Measurements from ENCODE around the gene LGALS8.
A peak's percentile ranks its signal among the peaks of the same experiment; 100 is the strongest.

Gene LGALS8

DNA sequence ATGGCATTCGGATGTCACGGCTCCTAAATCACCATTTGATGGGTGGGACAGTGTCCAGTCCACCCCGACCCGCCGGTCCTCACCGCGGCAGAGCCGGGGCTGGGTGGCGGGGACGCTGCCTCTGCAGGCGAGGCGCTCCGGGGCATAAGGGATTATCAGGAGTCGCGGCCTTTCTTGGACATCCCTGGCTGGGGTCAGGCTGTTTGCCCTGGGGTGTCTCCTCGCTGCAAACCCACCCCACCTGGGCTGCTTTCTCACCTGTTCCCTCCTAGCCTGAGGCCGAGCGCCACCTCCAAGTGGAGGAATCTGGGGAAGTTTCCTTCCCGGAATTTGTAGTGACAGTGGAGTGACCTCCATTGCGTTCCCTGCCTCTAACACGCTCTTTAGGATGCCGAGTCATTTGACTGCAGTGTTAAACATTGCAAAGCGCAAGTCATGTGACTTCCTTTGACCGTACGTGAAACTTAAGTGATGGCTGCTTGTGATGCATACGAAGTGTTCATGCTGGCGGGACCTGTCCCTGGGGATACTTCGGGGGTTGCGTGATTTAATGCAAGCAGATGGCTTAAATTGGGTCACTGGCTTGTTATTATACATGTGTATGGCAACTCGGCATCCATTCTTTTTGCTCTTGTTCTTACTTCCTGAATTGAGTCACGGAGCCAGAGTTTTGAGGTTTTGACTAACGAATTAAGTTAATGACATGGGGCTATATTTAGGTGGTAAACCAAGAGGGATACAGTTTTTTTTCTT is 536 bp downstream of the LGALS8 start:
- Histone ChIP-seq H3K4me1 (ENCODE audit: control insufficient read depth, insufficient read depth, low read length) (no peaks in the 10 kb centered on the region), H3K36me3 (ENCODE audit: control insufficient read depth, insufficient read depth, low read length) (no peaks in the 10 kb centered on the region), H3K9me3 (ENCODE audit: control insufficient read depth, low read length) (no peaks in the 10 kb centered on the region), H3K27ac (ENCODE audit: insufficient read depth, low read depth, low read length, poor library complexity, severe bottlenecking) (no peak overlapping the region), H3K4me3 (ENCODE audit: insufficient read depth, low read depth, low read length) (peak overlapping the region; percentile 72), H3K27me3 (ENCODE audit: control insufficient read depth, insufficient read depth, low read length, poor library complexity, severe bottlenecking) (peaks cover 26% of the 10 kb centered on the region)
- 4% methylated on average over 32 of the region's 32 CpGs for WGBS, 2 experiments

DNA sequence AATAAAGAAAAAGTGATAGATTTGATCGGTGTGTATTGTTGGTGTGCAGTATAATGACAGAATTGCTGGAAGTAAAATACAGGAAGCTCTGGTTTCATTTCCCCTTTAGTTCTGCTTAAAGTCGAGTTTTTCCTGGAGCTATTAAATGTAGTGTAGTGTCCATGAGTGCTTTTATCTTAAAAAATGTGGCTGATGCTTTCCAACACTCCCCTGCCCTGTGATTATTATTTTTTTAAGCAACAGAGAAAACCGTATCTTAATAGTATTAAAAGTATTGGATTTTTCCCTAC is 1.1 kb downstream of the LGALS8 start:
- Histone ChIP-seq H3K4me3 (ENCODE audit: insufficient read depth, low read depth, low read length) (peak overlapping the region; percentile 72), H3K9me3 (ENCODE audit: control insufficient read depth, low read length) (no peaks in the 10 kb centered on the region), H3K27me3 (ENCODE audit: control insufficient read depth, insufficient read depth, low read length, poor library complexity, severe bottlenecking) (peaks cover 26% of the 10 kb centered on the region), H3K36me3 (ENCODE audit: control insufficient read depth, insufficient read depth, low read length) (no peaks in the 10 kb centered on the region), H3K27ac (ENCODE audit: insufficient read depth, low read depth, low read length, poor library complexity, severe bottlenecking) (no peak overlapping the region), H3K4me1 (ENCODE audit: control insufficient read depth, insufficient read depth, low read length) (no peaks in the 10 kb centered on the region)
- 82 to 83% methylated on average over 2 of the region's 3 CpGs for WGBS, 2 experiments

DNA sequence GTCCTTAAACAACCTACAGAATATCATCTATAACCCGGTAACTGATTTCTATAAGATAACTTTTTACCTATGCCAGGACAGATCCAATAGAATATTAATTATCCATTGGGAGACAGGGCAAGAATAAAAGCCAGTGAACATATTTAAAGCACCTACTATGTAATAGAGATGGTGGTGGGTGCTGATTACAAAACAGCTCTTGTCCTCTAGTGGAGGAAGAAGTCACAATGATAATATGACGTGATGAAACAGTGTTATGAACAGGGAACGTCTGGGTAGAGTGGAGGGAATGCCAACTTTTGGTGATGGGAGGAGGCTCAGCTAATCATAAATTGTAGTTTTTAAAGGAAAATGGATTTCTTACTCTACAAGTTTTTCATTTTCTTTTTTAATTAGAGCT is 2.3 kb downstream of the LGALS8 start:
- WGBS, 2 experiments = 94 to 96% methylated on average over 2 to 3 of the region's 3 CpGs
- no peak overlapping the region for H3K27ac ChIP-seq (ENCODE audit: insufficient read depth, low read depth, low read length, poor library complexity, severe bottlenecking)
- no peak overlapping the region for H3K4me3 ChIP-seq (ENCODE audit: insufficient read depth, low read depth, low read length)
- H3K36me3 ChIP-seq (ENCODE audit: control insufficient read depth, insufficient read depth, low read length) = no peaks in the 10 kb centered on the region
- H3K4me1 ChIP-seq (ENCODE audit: control insufficient read depth, insufficient read depth, low read length) = no peaks in the 10 kb centered on the region
- no peaks in the 10 kb centered on the region for H3K9me3 ChIP-seq (ENCODE audit: control insufficient read depth, low read length)
- peaks cover 26% of the 10 kb centered on the region for H3K27me3 ChIP-seq (ENCODE audit: control insufficient read depth, insufficient read depth, low read length, poor library complexity, severe bottlenecking)

DNA sequence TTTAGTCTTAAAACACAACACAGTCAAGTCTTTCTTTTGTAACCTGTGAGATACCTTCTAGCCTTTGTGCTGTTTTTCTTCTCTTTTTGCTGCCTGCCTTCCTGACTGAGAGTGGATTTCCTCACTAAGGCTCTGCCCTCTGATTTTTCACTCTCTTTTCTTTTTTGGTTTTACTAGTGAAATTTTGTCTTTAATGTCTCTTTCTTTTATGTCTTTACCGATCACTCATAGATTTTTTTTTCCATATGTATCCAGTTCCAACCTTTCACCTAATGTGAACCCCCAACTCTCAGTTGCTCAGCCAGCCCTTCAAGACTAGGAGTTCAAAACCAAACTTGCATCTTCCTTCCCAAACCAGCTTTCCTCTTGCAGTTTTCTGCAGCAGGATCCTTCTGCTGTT is 6.5 kb downstream of the LGALS8 start:
- Histone ChIP-seq H3K4me1 (ENCODE audit: control insufficient read depth, insufficient read depth, low read length) (no peaks in the 10 kb centered on the region), H3K36me3 (ENCODE audit: control insufficient read depth, insufficient read depth, low read length) (no peaks in the 10 kb centered on the region), H3K27me3 (ENCODE audit: control insufficient read depth, insufficient read depth, low read length, poor library complexity, severe bottlenecking) (no peaks in the 10 kb centered on the region), H3K9me3 (ENCODE audit: control insufficient read depth, low read length) (no peaks in the 10 kb centered on the region), H3K27ac (ENCODE audit: insufficient read depth, low read depth, low read length, poor library complexity, severe bottlenecking) (no peak overlapping the region), H3K4me3 (ENCODE audit: insufficient read depth, low read depth, low read length) (no peak overlapping the region)
- WGBS, 2 experiments = 89 to 94% methylated on average over 1 of the region's 1 CpG

DNA sequence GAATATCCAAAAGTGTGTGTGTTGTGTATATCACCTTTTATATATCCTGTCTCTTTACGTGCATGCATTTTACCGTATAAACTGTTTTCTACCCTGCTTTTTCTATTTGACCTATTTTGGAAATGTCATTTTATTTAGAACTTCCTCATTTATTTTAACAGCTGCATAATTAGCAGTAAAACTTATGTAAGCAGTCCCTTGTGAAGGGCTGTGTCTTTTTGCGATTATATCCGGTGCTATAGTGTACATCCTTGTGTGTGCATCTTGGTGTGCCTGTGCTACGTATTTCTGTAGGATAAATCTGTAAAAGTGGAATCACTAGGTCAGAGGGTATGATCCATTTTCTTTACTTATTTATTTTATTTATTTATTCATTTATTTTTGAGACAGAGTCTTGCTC is 7.2 kb downstream of the LGALS8 start:
- no peak overlapping the region for H3K4me3 ChIP-seq (ENCODE audit: insufficient read depth, low read depth, low read length)
- WGBS, 2 experiments = 96 to 97% methylated on average over 3 to 5 of the region's 5 CpGs
- no peaks in the 10 kb centered on the region for H3K4me1 ChIP-seq (ENCODE audit: control insufficient read depth, insufficient read depth, low read length)
- no peaks in the 10 kb centered on the region for H3K27me3 ChIP-seq (ENCODE audit: control insufficient read depth, insufficient read depth, low read length, poor library complexity, severe bottlenecking)
- no peak overlapping the region for H3K27ac ChIP-seq (ENCODE audit: insufficient read depth, low read depth, low read length, poor library complexity, severe bottlenecking)
- H3K36me3 ChIP-seq (ENCODE audit: control insufficient read depth, insufficient read depth, low read length) = no peaks in the 10 kb centered on the region
- no peaks in the 10 kb centered on the region for H3K9me3 ChIP-seq (ENCODE audit: control insufficient read depth, low read length)

DNA sequence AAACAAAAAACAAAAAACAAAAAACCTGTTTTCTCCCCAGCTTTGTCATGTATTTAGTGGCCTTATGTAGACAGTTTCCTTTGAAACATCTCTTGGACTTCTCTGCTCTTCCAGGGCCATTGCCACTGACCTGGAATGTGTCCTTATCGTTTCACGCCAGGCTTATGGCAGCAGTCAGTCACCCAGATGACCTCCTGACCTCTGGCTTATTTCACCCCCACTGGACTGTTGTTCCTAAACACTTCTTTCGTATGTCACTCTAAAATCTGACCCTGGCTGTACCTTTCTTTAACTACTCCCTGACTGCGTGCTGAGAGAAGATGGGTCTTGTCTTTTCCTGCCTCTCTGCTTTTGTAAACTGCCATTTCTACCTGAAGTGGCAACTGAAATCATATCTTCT is 9.1 kb downstream of the LGALS8 start:
- Histone ChIP-seq H3K36me3 (ENCODE audit: control insufficient read depth, insufficient read depth, low read length) (no peaks in the 10 kb centered on the region), H3K27ac (ENCODE audit: insufficient read depth, low read depth, low read length, poor library complexity, severe bottlenecking) (no peak overlapping the region), H3K4me3 (ENCODE audit: insufficient read depth, low read depth, low read length) (no peak overlapping the region), H3K27me3 (ENCODE audit: control insufficient read depth, insufficient read depth, low read length, poor library complexity, severe bottlenecking) (no peaks in the 10 kb centered on the region), H3K9me3 (ENCODE audit: control insufficient read depth, low read length) (no peaks in the 10 kb centered on the region), H3K4me1 (ENCODE audit: control insufficient read depth, insufficient read depth, low read length) (no peaks in the 10 kb centered on the region)
- 90 to 93% methylated on average over 4 of the region's 4 CpGs for WGBS, 2 experiments

DNA sequence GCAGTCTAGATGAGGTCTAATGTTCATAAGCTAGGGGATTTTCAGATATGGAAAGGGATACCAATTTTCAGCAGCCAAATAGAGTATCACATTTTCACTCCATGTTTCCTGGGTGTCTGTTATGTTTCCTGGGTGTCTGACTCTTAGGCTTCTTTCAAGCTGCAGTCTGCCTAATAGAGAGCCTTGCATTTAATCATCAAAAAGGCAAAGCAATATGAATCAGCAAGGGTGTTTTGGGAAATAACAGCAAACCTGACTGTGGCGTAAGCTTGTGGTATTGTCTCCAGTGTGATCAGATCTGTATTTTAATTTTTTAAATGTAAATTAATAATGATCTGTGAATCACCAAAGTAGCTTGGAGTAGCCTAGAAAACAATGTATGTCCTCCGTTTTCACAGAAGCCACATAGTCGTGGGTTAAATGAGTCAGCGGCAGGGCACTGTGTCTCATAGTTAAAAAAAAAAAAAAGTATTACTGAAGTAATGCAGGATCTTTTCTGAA is 10.4 kb downstream of the LGALS8 start:
- Histone ChIP-seq H3K27ac (ENCODE audit: insufficient read depth, low read depth, low read length, poor library complexity, severe bottlenecking) (no peak overlapping the region), H3K36me3 (ENCODE audit: control insufficient read depth, insufficient read depth, low read length) (no peaks in the 10 kb centered on the region), H3K9me3 (ENCODE audit: control insufficient read depth, low read length) (no peaks in the 10 kb centered on the region), H3K4me3 (ENCODE audit: insufficient read depth, low read depth, low read length) (no peak overlapping the region), H3K4me1 (ENCODE audit: control insufficient read depth, insufficient read depth, low read length) (no peaks in the 10 kb centered on the region), H3K27me3 (ENCODE audit: control insufficient read depth, insufficient read depth, low read length, poor library complexity, severe bottlenecking) (no peaks in the 10 kb centered on the region)
- WGBS, 2 experiments = 90 to 91% methylated on average over 4 of the region's 4 CpGs

DNA sequence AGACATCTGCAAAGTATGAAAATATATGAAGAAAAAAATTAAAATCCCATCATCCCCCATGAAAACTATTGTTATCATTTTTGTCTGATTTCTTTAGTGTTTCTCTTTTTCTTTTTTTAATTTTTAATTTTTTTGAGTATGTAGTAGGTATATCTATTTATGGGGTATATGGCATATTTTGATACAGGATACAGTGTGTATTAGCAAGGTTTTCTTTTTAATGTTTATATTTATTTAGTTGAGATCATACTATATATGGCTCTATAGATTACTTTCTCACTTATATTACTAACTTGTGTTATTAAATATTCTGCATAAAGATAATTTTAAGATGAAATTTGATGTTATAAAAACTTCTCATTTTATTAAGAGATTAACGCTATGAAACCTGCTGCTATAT is 11.4 kb downstream of the LGALS8 start:
- no peaks in the 10 kb centered on the region for H3K27me3 ChIP-seq (ENCODE audit: control insufficient read depth, insufficient read depth, low read length, poor library complexity, severe bottlenecking)
- no peaks in the 10 kb centered on the region for H3K9me3 ChIP-seq (ENCODE audit: control insufficient read depth, low read length)
- WGBS, 2 experiments = 100% methylated on average over 1 of the region's 1 CpG; no CpG with 5 or more reads in 1 of the 2 experiments
- no peak overlapping the region for H3K27ac ChIP-seq (ENCODE audit: insufficient read depth, low read depth, low read length, poor library complexity, severe bottlenecking)
- no peaks in the 10 kb centered on the region for H3K4me1 ChIP-seq (ENCODE audit: control insufficient read depth, insufficient read depth, low read length)
- no peaks in the 10 kb centered on the region for H3K36me3 ChIP-seq (ENCODE audit: control insufficient read depth, insufficient read depth, low read length)
- H3K4me3 ChIP-seq (ENCODE audit: insufficient read depth, low read depth, low read length) = no peak overlapping the region

DNA sequence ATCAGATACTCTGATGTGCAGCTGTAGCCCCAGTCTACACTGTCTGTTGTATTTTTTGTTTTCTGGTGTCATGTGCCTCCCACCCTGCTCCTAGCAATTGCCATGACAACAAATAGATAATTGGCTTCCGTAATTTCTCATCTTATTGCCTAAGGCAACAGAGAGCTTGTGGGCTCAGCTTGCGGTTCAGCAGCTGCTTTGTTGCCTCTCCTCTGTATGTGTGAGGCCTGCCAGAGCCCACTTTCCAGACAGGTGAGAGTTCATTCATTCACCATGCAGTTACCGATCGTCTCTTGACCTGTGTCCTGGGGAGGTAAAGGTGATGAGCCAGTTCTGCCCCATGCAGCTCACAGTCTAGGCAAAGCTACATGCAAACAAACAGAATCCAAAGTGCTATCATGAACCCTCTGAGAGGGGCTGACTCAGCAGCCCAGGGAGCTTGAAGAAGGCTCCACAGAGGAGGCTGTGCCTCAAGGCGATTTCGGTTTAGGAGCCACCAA is 11.9 kb downstream of the LGALS8 start:
- no peaks in the 10 kb centered on the region for H3K27me3 ChIP-seq (ENCODE audit: control insufficient read depth, insufficient read depth, low read length, poor library complexity, severe bottlenecking)
- no peaks in the 10 kb centered on the region for H3K9me3 ChIP-seq (ENCODE audit: control insufficient read depth, low read length)
- 91% methylated on average over 6 of the region's 6 CpGs for WGBS, 2 experiments
- no peaks in the 10 kb centered on the region for H3K4me1 ChIP-seq (ENCODE audit: control insufficient read depth, insufficient read depth, low read length)
- no peak overlapping the region for H3K4me3 ChIP-seq (ENCODE audit: insufficient read depth, low read depth, low read length)
- no peak overlapping the region for H3K27ac ChIP-seq (ENCODE audit: insufficient read depth, low read depth, low read length, poor library complexity, severe bottlenecking)
- no peaks in the 10 kb centered on the region for H3K36me3 ChIP-seq (ENCODE audit: control insufficient read depth, insufficient read depth, low read length)

DNA sequence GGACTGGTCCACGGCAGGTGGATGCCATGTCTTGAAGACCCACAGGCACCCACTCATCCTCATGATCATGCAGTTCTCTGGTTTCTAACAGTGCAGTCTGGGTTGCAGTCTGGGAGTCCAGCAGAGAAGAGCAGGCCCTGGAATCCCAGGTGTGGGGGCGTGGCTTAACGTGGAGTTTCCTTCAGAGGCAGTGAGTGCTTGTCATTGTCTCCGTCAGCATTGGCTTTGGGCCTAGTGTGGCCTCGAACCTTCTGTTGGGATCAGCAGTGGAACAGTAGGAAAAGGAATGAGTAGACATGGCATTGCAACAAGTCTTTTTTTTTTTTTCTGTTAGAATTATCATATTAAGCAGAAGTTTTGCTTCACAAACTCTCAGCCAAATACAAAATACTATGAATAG is 12.8 kb downstream of the LGALS8 start:
- Histone ChIP-seq H3K27me3 (ENCODE audit: control insufficient read depth, insufficient read depth, low read length, poor library complexity, severe bottlenecking) (no peaks in the 10 kb centered on the region), H3K27ac (ENCODE audit: insufficient read depth, low read depth, low read length, poor library complexity, severe bottlenecking) (no peak overlapping the region), H3K4me1 (ENCODE audit: control insufficient read depth, insufficient read depth, low read length) (no peaks in the 10 kb centered on the region), H3K36me3 (ENCODE audit: control insufficient read depth, insufficient read depth, low read length) (no peaks in the 10 kb centered on the region), H3K4me3 (ENCODE audit: insufficient read depth, low read depth, low read length) (no peak overlapping the region), H3K9me3 (ENCODE audit: control insufficient read depth, low read length) (no peaks in the 10 kb centered on the region)
- 86 to 87% methylated on average over 5 of the region's 5 CpGs for WGBS, 2 experiments
